ENCODE results near the gene TMEM40. TPM values are rescaled to one million over a fixed set of nuclear protein-coding genes. Genes with fewer than 3 reads are reported as not detected.

TMEM40 gene
- total and polyA plus RNA-seq, 2 of the 13 experiments (the other 11 are each of a cell fraction or from before 2014, with no cell fraction given), result 0.16 TPM; not detected in 1

GRCh38 chr3:12774619-12775018 lies 15.6 kb upstream of the TMEM40 start:
- H3K79me2 ChIP-seq (ENCODE audit: insufficient read depth, low read length), result no peaks in the 10 kb centered on the region
- BruUV-seq (replicated peaks), result no TSS peak
- no peak for FAIRE-seq
- CTCF ChIA-PET (ENCODE audit: low intra/inter-chr PET ratio, low total read pairs), result no interaction called here
- no peaks in the 10 kb centered on the region for H3K4me1 ChIP-seq (ENCODE audit: insufficient read depth, low read length)
- H3K4me2 ChIP-seq (ENCODE audit: low read depth, low read length), result no peak overlapping the region
- no peaks in the 10 kb centered on the region for H4K20me1 ChIP-seq (ENCODE audit: insufficient read depth, low read length)
- in situ Hi-C loops (cut with HindIII; ENCODE audit: extremely low pct_ligation_motif_present, low pct_unique_long_range_greater_than_20kb), result no loop called here
- 7% methylated on average over 3 of the region's 4 CpGs for WGBS (ENCODE audit: low lambda C conversion rate)
- no peak overlapping the region for H3K4me3 ChIP-seq (replicated peaks in 1 of 3; ENCODE audit: insufficient read depth in 1 of 3, low read depth in 2 of 3, low read length in 3 of 3)
- H3K36me3 ChIP-seq (replicated peaks in 1 of 2; ENCODE audit: control insufficient read depth in 1 of 2, insufficient read depth in 2 of 2, low read length in 2 of 2), result no peaks in the 10 kb centered on the region
- POLR2A ChIA-PET, result no interaction called here
- no peaks in the 10 kb centered on the region for H3K9me3 ChIP-seq (ENCODE audit: low read length)
- DNase-seq (ENCODE audit: low spot score), result no peak
- H3K27ac ChIP-seq (ENCODE audit: extremely low read length, insufficient read depth, low read length), result no peak overlapping the region
- no peak overlapping the region for H2AFZ ChIP-seq (ENCODE audit: low read length)
- TF ChIP-seq ZNF768 (CRISPR knock-in tag; IDR thresholded peaks at IDR 0.05) (peak; percentile 30; the same call in 1 of the 2 replicates), NFYB (CRISPR knock-in tag; IDR thresholded peaks at IDR 0.05) (no peak)
- intact Hi-C loops (cut with micrococcal nuclease; ENCODE audit: unreplicated experiment), result no loop called here
- no peak for ATAC-seq
- no peak overlapping the region for H3K9ac ChIP-seq (ENCODE audit: insufficient read depth, low read depth, low read length)
- peaks cover 0 to 20% of the 10 kb centered on the region in 2 experiments; a peak in 4 of 5 replicates for H3K27me3 ChIP-seq (ENCODE audit: control insufficient read depth in 1 of 2, insufficient read depth in 2 of 2, low read length in 2 of 2)

GRCh38 chr3:12773710-12774086 lies 14.6 kb upstream of the TMEM40 start:
- ChIA-PET CTCF (ENCODE audit: low intra/inter-chr PET ratio, low total read pairs) (no interaction called here), POLR2A (no interaction called here)
- Histone ChIP-seq H3K27me3 (ENCODE audit: control insufficient read depth in 1 of 2, insufficient read depth in 2 of 2, low read length in 2 of 2) (peaks cover 0 to 20% of the 10 kb centered on the region in 2 experiments; a peak in 4 of 5 replicates), H2AFZ (ENCODE audit: low read length) (no peak overlapping the region), H3K9ac (ENCODE audit: insufficient read depth, low read depth, low read length) (no peak overlapping the region), H3K4me3 (replicated peaks in 1 of 3; ENCODE audit: insufficient read depth in 1 of 3, low read depth in 2 of 3, low read length in 3 of 3) (no peak overlapping the region), H3K4me1 (ENCODE audit: insufficient read depth, low read length) (no peaks in the 10 kb centered on the region), H3K27ac (ENCODE audit: extremely low read length, insufficient read depth, low read length) (no peak overlapping the region), H4K20me1 (ENCODE audit: insufficient read depth, low read length) (no peaks in the 10 kb centered on the region), H3K4me2 (ENCODE audit: low read depth, low read length) (no peak overlapping the region), H3K9me3 (ENCODE audit: low read length) (no peaks in the 10 kb centered on the region), H3K79me2 (ENCODE audit: insufficient read depth, low read length) (no peaks in the 10 kb centered on the region), H3K36me3 (replicated peaks in 1 of 2; ENCODE audit: control insufficient read depth in 1 of 2, insufficient read depth in 2 of 2, low read length in 2 of 2) (no peaks in the 10 kb centered on the region)
- TF ChIP-seq FOXC1 (CRISPR knock-in tag; IDR thresholded peaks at IDR 0.05; ENCODE audit: borderline replicate concordance), result no peak
- TF ChIP-seq LBX2 (CRISPR knock-in tag; IDR thresholded peaks at IDR 0.05; ENCODE audit: borderline replicate concordance), result no peak
- TF ChIP-seq SOX5 (CRISPR knock-in tag; IDR thresholded peaks at IDR 0.05; ENCODE audit: borderline replicate concordance), result no peak
- TF ChIP-seq MIER2 (CRISPR knock-in tag; IDR thresholded peaks at IDR 0.05), result no peak
- no peak for TF ChIP-seq ARNTL (CRISPR knock-in tag; IDR thresholded peaks at IDR 0.05)
- TF ChIP-seq ZNF180 (CRISPR knock-in tag; IDR thresholded peaks at IDR 0.05; ENCODE audit: borderline replicate concordance, low read depth), result no peak
- TF ChIP-seq DRAP1 (CRISPR knock-in tag; IDR thresholded peaks at IDR 0.05), result no peak
- TF ChIP-seq PRDM4 (CRISPR knock-in tag; IDR thresholded peaks at IDR 0.05; ENCODE audit: borderline replicate concordance), result no peak
- TF ChIP-seq ZNF569 (CRISPR knock-in tag; IDR thresholded peaks at IDR 0.05; ENCODE audit: borderline replicate concordance), result no peak
- TF ChIP-seq ZSCAN22 (CRISPR knock-in tag; IDR thresholded peaks at IDR 0.05), result no peak
- TF ChIP-seq FOXJ3 (CRISPR knock-in tag; IDR thresholded peaks at IDR 0.05; ENCODE audit: borderline replicate concordance), result no peak
- in situ Hi-C loops (cut with HindIII; ENCODE audit: extremely low pct_ligation_motif_present, low pct_unique_long_range_greater_than_20kb) (no loop called here), intact Hi-C loops (cut with micrococcal nuclease; ENCODE audit: unreplicated experiment) (no loop called here)
- WGBS (ENCODE audit: low lambda C conversion rate), result 29% methylated on average over 1 of the region's 1 CpG
- FAIRE-seq, result no peak
- BruUV-seq (replicated peaks), result no TSS peak
- no peak for ATAC-seq
- no peak for DNase-seq (ENCODE audit: low spot score)
